SK-N-SH (cell line): ENCODE results near the gene HSD17B12.

Source experiments
- NFIC ChIP-seq: IDR thresholded peaks from 2 replicates; pipeline ENCODE4 v1.4.0; 2012; ENCODE audit warnings: borderline replicate concordance
- ZBTB33 ChIP-seq: IDR thresholded peaks from 2 replicates; pipeline ENCODE4 v1.4.0; 2012; ENCODE audit warnings: low read depth, borderline replicate concordance

GRCh38 chr11:43874078-43874477 lies 193.5 kb downstream of the HSD17B12 start:
- TF ChIP-seq NFIC (no peak), ZBTB33 (no peak)
